Kidney (tissue), 14 donors: ENCODE data around the gene LSM3. TPM values are rescaled to one million over a fixed set of nuclear protein-coding genes. Genes with fewer than 3 reads are reported as not detected.

Experiments
- DNase-seq, 5 donors: peaks; one replicate each; pipeline ENCODE4 v3.0.0-alpha.2; 2013 to 2020
- FAIRE-seq: peaks from 2 replicates; lab custom pipeline; 2012; peaks lifted over from hg19 to GRCh38; lab: Jason Lieb, UNC
- H3K27ac ChIP-seq, 2 donors: one replicate each; pipeline ENCODE4 v1.7.0; 2013; ENCODE audit warnings: low read depth in 2 of 2, low read length in 2 of 2, inconsistent platforms in 1 of 2
- H3K27me3 ChIP-seq: one replicate; pipeline ENCODE4 v1.7.1; 2013; ENCODE audit warnings: low read length, inconsistent platforms; ENCODE audit not compliant: control insufficient read depth, insufficient read depth
- H3K36me3 ChIP-seq, 3 donors: one replicate each; pipeline versions ENCODE4 v1.7.0 to v1.7.1; 2013; ENCODE audit warnings: low read length in 3 of 3, control low read depth in 1 of 3, inconsistent platforms in 1 of 3; ENCODE audit not compliant: insufficient read depth in 3 of 3, control insufficient read depth in 2 of 3
- H3K4me1 ChIP-seq, 3 donors: one replicate each; pipeline versions ENCODE4 v1.7.0 to v1.7.1; 2013; ENCODE audit warnings: low read length in 3 of 3, inconsistent platforms in 1 of 3, low read depth in 1 of 3; ENCODE audit not compliant: control insufficient read depth in 2 of 3, insufficient read depth in 2 of 3
- H3K4me3 ChIP-seq, 3 donors: one replicate each; pipeline versions ENCODE4 v1.7.0 to v1.8.1; 2013; ENCODE audit warnings: low read length in 3 of 3, control low read depth in 1 of 3, inconsistent platforms in 1 of 3
- H3K9ac ChIP-seq, 3 donors: one replicate each; pipeline versions ENCODE4 v1.7.0 to v1.7.1; 2013; ENCODE audit warnings: low read length in 3 of 3, control low read depth in 1 of 3, inconsistent platforms in 1 of 3
- H3K9me3 ChIP-seq, 3 donors: one replicate each; pipeline versions ENCODE4 v1.7.0 to v1.7.1; 2013; ENCODE audit warnings: low read length in 3 of 3, control low read depth in 1 of 3, inconsistent platforms in 1 of 3; ENCODE audit not compliant: control insufficient read depth in 2 of 3, insufficient read depth in 1 of 3
- CTCF ChIP-seq: IDR thresholded peaks from 3 replicates; pipeline ENCODE4 v1.5.1; 2012; ENCODE audit warnings: mild to moderate bottlenecking, moderate library complexity, borderline replicate concordance; ENCODE audit not compliant: insufficient read depth; ENCODE audit errors: extremely low read depth
- intact Hi-C: fragments of 100-400 bp; cut with DNase I; formaldehyde crosslinking; loops from one replicate; pipeline ENCODE4 v1.11.1; 2022
- polyA plus RNA-seq: library from polyadenylated mRNA; stranded (reverse); fragments of 350-450 nt; fragmentation: Illumina TruSeq; extraction: RNeasy Lipid Tissue Mini Kit (QIAGEN cat#74804); gene quantifications from one replicate; pipeline ENCODE4 v1.2.3, GENCODE V29; 2014; ENCODE audit warnings: low read depth, low replicate concordance; ENCODE audit not compliant: insufficient read depth
- total RNA-seq: library from RNA; stranded (reverse); fragmentation: NEBNext Ultra II Directional; extraction: Animal tissue kit (Norgen Biotek cat#: 25700); gene quantifications from one replicate; pipeline ENCODE4 v1.2.1, GENCODE V29; 2021
- donor health status: control.
- donor health status: control.
- donor health status: control.
- donor health status: control.
- donor health status: control.
- donor health status: DM: yes; HTN: yes; CAD: no.
- donor health status: Normal renal cell carcinoma (clear cell type).

Gene LSM3
- total and polyA plus RNA-seq, 2 donors from 2014 or later, result 11.9 to 30.2 TPM

- no peak overlapping the region for H3K9ac ChIP-seq
- H3K36me3 ChIP-seq, result peaks cover 8 to 45% (median 33%) of the 10 kb centered on the region in 3 donors
- no peak for DNase-seq
- H3K27ac ChIP-seq, result no peak overlapping the region
- H3K4me3 ChIP-seq, result no peak overlapping the region
- no peak for TF ChIP-seq CTCF
- FAIRE-seq, result no peak
- intact Hi-C loops, result no loop called here
- peaks cover 0 to 13% (median 12%) of the 10 kb centered on the region in 3 donors for H3K4me1 ChIP-seq
- H3K9me3 ChIP-seq, result no peaks in the 10 kb centered on the region
- no peaks in the 10 kb centered on the region for H3K27me3 ChIP-seq
These were observed 47.9 kb upstream of the LSM3 start for GRCh38 chr3:14130707-14131106.

- no peak overlapping the region for H3K9ac ChIP-seq
- H3K36me3 ChIP-seq, result peaks cover 9 to 50% (median 34%) of the 10 kb centered on the region in 3 donors
- FAIRE-seq, result no peak
- H3K4me1 ChIP-seq, result peaks cover 0 to 8% (median 8%) of the 10 kb centered on the region in 3 donors
- H3K9me3 ChIP-seq, result no peaks in the 10 kb centered on the region
- no peak overlapping the region for H3K4me3 ChIP-seq
- no peak overlapping the region for H3K27ac ChIP-seq
- intact Hi-C loops, result no loop called here
- no peak for TF ChIP-seq CTCF
- DNase-seq, result no peak
- H3K27me3 ChIP-seq, result no peaks in the 10 kb centered on the region
These were observed 47.5 kb upstream of the LSM3 start for GRCh38 chr3:14131134-14131533.

GRCh38 chr3:14132120-14132519, 46.5 kb upstream of the LSM3 start:
- no peak for FAIRE-seq
- intact Hi-C loops, result no loop called here
- peaks cover 0 to 2% (median 0%) of the 10 kb centered on the region in 3 donors for H3K4me1 ChIP-seq
- no peak overlapping the region for H3K4me3 ChIP-seq
- DNase-seq, result peak in 1 of 5 donors; percentile 54
- H3K36me3 ChIP-seq, result peaks cover 12 to 50% (median 37%) of the 10 kb centered on the region in 3 donors
- no peak for TF ChIP-seq CTCF
- no peaks in the 10 kb centered on the region for H3K9me3 ChIP-seq
- no peak overlapping the region for H3K9ac ChIP-seq
- no peaks in the 10 kb centered on the region for H3K27me3 ChIP-seq
- H3K27ac ChIP-seq, result no peak overlapping the region

- no peaks in the 10 kb centered on the region for H3K4me1 ChIP-seq
- DNase-seq, result no peak
- no peak overlapping the region for H3K4me3 ChIP-seq
- H3K27me3 ChIP-seq, result no peaks in the 10 kb centered on the region
- intact Hi-C loops, result no loop called here
- no peak overlapping the region for H3K9ac ChIP-seq
- no peak overlapping the region for H3K27ac ChIP-seq
- no peak for TF ChIP-seq CTCF
- H3K36me3 ChIP-seq, result peaks cover 14 to 51% (median 37%) of the 10 kb centered on the region in 3 donors
- H3K9me3 ChIP-seq, result no peaks in the 10 kb centered on the region
- FAIRE-seq, result no peak
These were observed 45.9 kb upstream of the LSM3 start for GRCh38 chr3:14132689-14133088.
